DND-41 (cell line): ENCODE data around the gene MOB3B.

Experiments
- ATAC-seq: fragments of 200-7000 bp; cut with Tn5 transposase; 3 replicates; pipeline ENCODE4 v1.9.1; 2021; ENCODE audit warnings: low read depth; ENCODE audit not compliant: insufficient read depth
- DNase-seq: peaks from one replicate; pipeline ENCODE4 v3.0.0-alpha.2; 2020
- H2AFZ ChIP-seq: 2 replicates; pipeline ENCODE4 v1.6.0; 2012; ENCODE audit warnings: low read depth, low read length
- H3K27ac ChIP-seq: 2 replicates; pipeline ENCODE4 v1.5.1; 2012; ENCODE audit warnings: low read length, inconsistent platforms
- H3K27me3 ChIP-seq: fragments of 200-600 bp; sonication (generic); 2 replicates; pipeline ENCODE4 v1.6.0; 2012; ENCODE audit warnings: low read length, mild to moderate bottlenecking, inconsistent platforms; ENCODE audit not compliant: insufficient read depth, poor library complexity
- H3K36me3 ChIP-seq: 2 replicates; pipeline ENCODE4 v1.5.1; 2012; ENCODE audit warnings: low read length, inconsistent platforms; ENCODE audit not compliant: insufficient read depth
- H3K4me1 ChIP-seq: 2 replicates; pipeline ENCODE4 v1.5.1; 2012; ENCODE audit warnings: mild to moderate bottlenecking, low read length; ENCODE audit not compliant: insufficient read depth
- H3K4me2 ChIP-seq: 2 replicates; pipeline ENCODE4 v1.6.0; 2012; ENCODE audit warnings: mild to moderate bottlenecking, moderate library complexity, low read length, inconsistent platforms; ENCODE audit not compliant: insufficient read depth
- H3K4me3 ChIP-seq, 2 experiments: fragments of 200-600 bp in 1 of 2; shearing (Covaris generic) in 1 of 2; 2 replicates each; pipeline ENCODE4 v1.5.1; 2012 to 2016; ENCODE audit warnings: inconsistent platforms in 2 of 2, low read length in 2 of 2, mild to moderate bottlenecking in 2 of 2, low read depth in 1 of 2, moderate library complexity in 1 of 2
- H3K79me2 ChIP-seq: 2 replicates; pipeline ENCODE4 v1.6.0; 2012; ENCODE audit warnings: low read length, inconsistent platforms; ENCODE audit not compliant: insufficient read depth
- H3K9ac ChIP-seq: 2 replicates; pipeline ENCODE4 v1.6.0; 2012; ENCODE audit warnings: low read depth, mild to moderate bottlenecking, inconsistent platforms, low read length, moderate library complexity
- H3K9me3 ChIP-seq: 2 replicates; pipeline ENCODE4 v1.5.1; 2012; ENCODE audit warnings: low read length, moderate library complexity, mild to moderate bottlenecking, inconsistent platforms; ENCODE audit not compliant: insufficient read depth, severe bottlenecking
- H4K20me1 ChIP-seq: 2 replicates; pipeline ENCODE4 v1.6.0; 2012; ENCODE audit warnings: low read length; ENCODE audit not compliant: insufficient read depth
- EZH2 ChIP-seq: IDR thresholded peaks from 3 replicates; pipeline ENCODE4 v1.6.1; 2012; ENCODE audit warnings: borderline replicate concordance, low read depth, mild to moderate bottlenecking, moderate library complexity, low read length, inconsistent platforms; ENCODE audit not compliant: severe bottlenecking
- TF ChIP-seq, protein P1 (sequence below): IDR thresholded peaks from 2 replicates; pipeline ENCODE4 v1.5.1; 2012; ENCODE audit warnings: borderline replicate concordance, low read length, moderate library complexity, mild to moderate bottlenecking; ENCODE audit not compliant: poor library complexity, severe bottlenecking; ENCODE audit errors: extremely low read depth

Gene MOB3B

DNA sequence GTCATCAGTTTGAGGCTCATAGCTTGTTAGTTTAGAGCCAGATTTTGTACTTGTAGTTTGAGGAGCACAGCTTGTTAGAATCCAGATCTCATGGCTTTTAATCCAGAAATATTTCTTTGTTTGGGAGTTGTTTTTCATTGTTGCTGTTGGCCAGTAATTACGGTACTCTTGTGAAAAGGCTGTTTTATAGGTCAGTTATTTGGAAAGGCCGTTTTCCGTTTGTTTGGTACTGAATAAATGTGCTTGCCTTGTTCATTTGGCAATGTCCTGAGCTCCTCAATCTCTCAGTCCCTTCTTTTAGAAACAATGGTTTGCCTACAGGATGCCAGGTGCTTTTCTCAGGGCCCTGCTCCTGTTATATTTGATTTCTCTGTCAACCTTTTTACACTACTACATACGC lies 4.5 kb upstream of the MOB3B start:
- Histone ChIP-seq H3K27ac (no peak overlapping the region), H3K4me1 (peaks cover 8% of the 10 kb centered on the region; the same call in 1 of the 2 replicates), H3K27me3 (peaks cover 8% of the 10 kb centered on the region), H3K79me2 (no peaks in the 10 kb centered on the region), H4K20me1 (0 out of 2 replicates have a peak, but pooled peaks cover under 1% of the 10 kb centered on the region), H3K36me3 (no peaks in the 10 kb centered on the region), H2AFZ (no peak overlapping the region), H3K9ac (no peak overlapping the region), H3K4me2 (no peak overlapping the region), H3K4me3 (no peak overlapping the region), H3K9me3 (no peaks in the 10 kb centered on the region)
- DNase-seq (no peak), ATAC-seq (no peak)
- TF ChIP-seq, protein P1, sequence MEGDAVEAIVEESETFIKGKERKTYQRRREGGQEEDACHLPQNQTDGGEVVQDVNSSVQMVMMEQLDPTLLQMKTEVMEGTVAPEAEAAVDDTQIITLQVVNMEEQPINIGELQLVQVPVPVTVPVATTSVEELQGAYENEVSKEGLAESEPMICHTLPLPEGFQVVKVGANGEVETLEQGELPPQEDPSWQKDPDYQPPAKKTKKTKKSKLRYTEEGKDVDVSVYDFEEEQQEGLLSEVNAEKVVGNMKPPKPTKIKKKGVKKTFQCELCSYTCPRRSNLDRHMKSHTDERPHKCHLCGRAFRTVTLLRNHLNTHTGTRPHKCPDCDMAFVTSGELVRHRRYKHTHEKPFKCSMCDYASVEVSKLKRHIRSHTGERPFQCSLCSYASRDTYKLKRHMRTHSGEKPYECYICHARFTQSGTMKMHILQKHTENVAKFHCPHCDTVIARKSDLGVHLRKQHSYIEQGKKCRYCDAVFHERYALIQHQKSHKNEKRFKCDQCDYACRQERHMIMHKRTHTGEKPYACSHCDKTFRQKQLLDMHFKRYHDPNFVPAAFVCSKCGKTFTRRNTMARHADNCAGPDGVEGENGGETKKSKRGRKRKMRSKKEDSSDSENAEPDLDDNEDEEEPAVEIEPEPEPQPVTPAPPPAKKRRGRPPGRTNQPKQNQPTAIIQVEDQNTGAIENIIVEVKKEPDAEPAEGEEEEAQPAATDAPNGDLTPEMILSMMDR = no peak
- TF ChIP-seq EZH2 = no peak

GRCh38 chr9:27533311-27533710 lies 3.7 kb upstream of the MOB3B start:
- Histone ChIP-seq H4K20me1 (0 out of 2 replicates have a peak, but pooled peaks cover 3% of the 10 kb centered on the region), H3K9me3 (no peaks in the 10 kb centered on the region), H3K9ac (no peak overlapping the region), H2AFZ (no peak overlapping the region), H3K4me2 (no peak overlapping the region), H3K4me1 (peaks cover 11% of the 10 kb centered on the region; the same call in 1 of the 2 replicates), H3K36me3 (no peaks in the 10 kb centered on the region), H3K4me3 (no peak overlapping the region), H3K27ac (no peak overlapping the region), H3K79me2 (no peaks in the 10 kb centered on the region), H3K27me3 (peaks cover 16% of the 10 kb centered on the region)
- DNase-seq (no peak), ATAC-seq (no peak)
- TF ChIP-seq, protein P1 = no peak
- TF ChIP-seq EZH2 = no peak

DNA sequence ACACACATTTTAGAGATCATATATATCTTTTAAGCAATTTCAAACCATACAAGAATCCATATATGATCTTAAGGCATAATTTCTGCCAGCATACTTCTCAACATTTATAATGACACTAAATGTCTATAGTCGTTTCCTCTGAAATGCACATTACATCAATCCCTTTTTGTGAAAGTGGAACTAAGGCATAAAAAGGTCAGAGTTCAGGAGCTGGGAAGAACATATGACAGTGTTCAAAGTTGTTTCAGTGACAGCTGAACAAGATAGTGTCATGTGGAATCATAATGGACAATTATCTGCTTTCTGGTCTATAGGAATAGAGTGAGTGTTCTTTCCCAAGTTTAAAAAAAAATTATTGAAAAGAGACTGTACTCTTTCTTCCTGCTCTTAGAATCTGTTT lies 2.4 kb upstream of the MOB3B start:
- DNase-seq (no peak), ATAC-seq (no peak)
- H3K27ac ChIP-seq = no peak overlapping the region
- H3K36me3 ChIP-seq = no peaks in the 10 kb centered on the region
- TF ChIP-seq EZH2 = no peak
- TF ChIP-seq, protein P1 = no peak
- H3K9ac ChIP-seq = no peak overlapping the region
- H2AFZ ChIP-seq = no peak overlapping the region
- no peaks in the 10 kb centered on the region for H3K79me2 ChIP-seq
- H3K9me3 ChIP-seq = no peaks in the 10 kb centered on the region
- no peak overlapping the region for H3K4me2 ChIP-seq
- peaks cover 11% of the 10 kb centered on the region; the same call in 1 of the 2 replicates for H3K4me1 ChIP-seq
- peaks cover 25% of the 10 kb centered on the region for H3K27me3 ChIP-seq
- H4K20me1 ChIP-seq = 0 out of 2 replicates have a peak, but pooled peaks cover 3% of the 10 kb centered on the region
- no peak overlapping the region for H3K4me3 ChIP-seq
